B cell (primary cell): Measurements from ENCODE around the gene INKA1. TPM values are rescaled to one million over a fixed set of nuclear protein-coding genes. Genes with fewer than 3 reads are reported as not detected.
"Not testable (repeated sequence)": the region's sequence is repeated elsewhere in the genome, so short reads cannot be mapped to it uniquely, and the experiment has no call there.

Source experiments
- ATAC-seq: fragments of 200-7000 bp; cut with Tn5 transposase; one replicate; pipeline ENCODE4 v1.10.0; 2021; ENCODE audit warnings: low read depth, mild to moderate bottlenecking, moderate number of reproducible peaks, moderate library complexity
- CTCF ChIA-PET: fragments of 350-600 bp; sonication (Branson Sonifier 250); formaldehyde crosslinking; loops from one replicate; lab custom pipeline; 2021; ENCODE audit warnings: antibody characterized with exemption, inconsistent platforms; lab: Charles Lee
- POLR2A ChIA-PET: fragments of 350-600 bp; sonication (Branson Sonifier 250); formaldehyde crosslinking; loops from one replicate; lab custom pipeline; 2021; ENCODE audit warnings: antibody characterized with exemption; lab: Charles Lee
- DNase-seq: peaks from one replicate; pipeline ENCODE4 v3.0.0; 2013
- H2AFZ ChIP-seq: 2 replicates; pipeline ENCODE4 v1.6.1; 2012; ENCODE audit warnings: mild to moderate bottlenecking, low read depth, low read length; ENCODE audit not compliant: insufficient read depth, poor library complexity, severe bottlenecking
- H3K27ac ChIP-seq, 2 donors: 1 replicate in 1 of 2; 2 replicates in 1 of 2; pipeline ENCODE4 v1.5.1; 2012 to 2013; ENCODE audit warnings: low read length in 2 of 2, mild to moderate bottlenecking in 2 of 2, moderate library complexity in 1 of 2
- H3K27me3 ChIP-seq, 4 experiments: fragments of 200-600 bp in 1 of 4; sonication (generic) in 1 of 4; replicated peaks in 1 of 4; 1 replicate in 2 of 4; 2 replicates in 2 of 4; pipeline versions ENCODE4 v1.6.1 to v1.7.0; 2013 to 2016; ENCODE audit warnings: low read length in 3 of 4, mild to moderate bottlenecking in 2 of 4, mixed read lengths in 1 of 4, moderate library complexity in 1 of 4; ENCODE audit not compliant: insufficient read depth in 4 of 4, control insufficient read depth in 3 of 4; ENCODE audit errors: control extremely low read depth in 1 of 4
- H3K36me3 ChIP-seq, 2 experiments: replicated peaks in 1 of 2; 1 replicate in 1 of 2; 2 replicates in 1 of 2; pipeline versions ENCODE4 v1.6.1 to v1.7.1; 2013; ENCODE audit warnings: low read length in 1 of 2; ENCODE audit not compliant: insufficient read depth in 2 of 2, control insufficient read depth in 1 of 2; ENCODE audit errors: control extremely low read depth in 1 of 2, extremely low read depth in 1 of 2
- H3K4me1 ChIP-seq, 2 donors: fragments of 200-600 bp in 1 of 2; sonication (generic) in 1 of 2; 1 replicate in 1 of 2; 2 replicates in 1 of 2; pipeline versions ENCODE4 v1.5.1 to v1.6.1; 2013 to 2017; ENCODE audit warnings: low read length in 2 of 2; ENCODE audit not compliant: control insufficient read depth in 2 of 2, insufficient read depth in 2 of 2
- H3K4me2 ChIP-seq: replicated peaks from 2 replicates; pipeline ENCODE3; 2012; ENCODE audit warnings: mild to moderate bottlenecking, low read depth, low read length; ENCODE audit not compliant: poor library complexity, severe bottlenecking
- H3K4me3 ChIP-seq, 5 experiments: fragments of 200-600 bp in 1 of 5; sonication (generic) in 1 of 5; 1 replicate in 3 of 5; 2 replicates in 2 of 5; pipeline versions ENCODE4 v1.5.1 to v1.7.0; 2011 to 2016; ENCODE audit warnings: low read length in 4 of 5, mild to moderate bottlenecking in 4 of 5, low read depth in 2 of 5, control low read depth in 1 of 5, moderate library complexity in 1 of 5; ENCODE audit not compliant: insufficient read depth in 1 of 5; ENCODE audit errors: control extremely low read depth in 1 of 5, extremely low read depth in 1 of 5
- H3K79me2 ChIP-seq: fragments of 200-600 bp; sonication (generic); one replicate; pipeline ENCODE4 v1.6.0; 2016; ENCODE audit warnings: low read length; ENCODE audit not compliant: control insufficient read depth, insufficient read depth
- H3K9ac ChIP-seq: fragments of 200-600 bp; sonication (generic); 2 replicates; pipeline ENCODE4 v1.6.1; 2017; ENCODE audit warnings: mild to moderate bottlenecking, low read length, moderate library complexity
- H3K9me3 ChIP-seq, 3 donors: one replicate each; pipeline versions ENCODE4 v1.6.1 to v1.7.1; 2013; ENCODE audit warnings: low read length in 2 of 3; ENCODE audit not compliant: control insufficient read depth in 2 of 3, insufficient read depth in 1 of 3; ENCODE audit errors: control extremely low read depth in 1 of 3
- H4K20me1 ChIP-seq: 2 replicates; pipeline ENCODE4 v1.6.0; 2012; ENCODE audit warnings: mild to moderate bottlenecking, low read length; ENCODE audit not compliant: insufficient read depth, control insufficient read depth, poor library complexity, severe bottlenecking
- H3K27ac Mint-ChIP-seq: one replicate; pipeline ENCODE4 v1.8.0; 2021; ENCODE audit warnings: mixed read lengths
- H3K27me3 Mint-ChIP-seq: one replicate; pipeline ENCODE4 v1.8.0; 2021; ENCODE audit warnings: mixed read lengths
- H3K4me1 Mint-ChIP-seq: one replicate; pipeline ENCODE4 v1.8.0; 2021; ENCODE audit warnings: mixed read lengths
- H3K4me3 Mint-ChIP-seq: one replicate; pipeline ENCODE4 v1.8.0; 2021; ENCODE audit warnings: mixed read lengths
- H3K9me3 Mint-ChIP-seq: one replicate; pipeline ENCODE4 v1.8.0; 2022; ENCODE audit warnings: mixed read lengths; ENCODE audit not compliant: insufficient read depth
- EZH2 ChIP-seq: IDR thresholded peaks from 2 replicates; pipeline ENCODE4 v1.6.1; 2012; ENCODE audit warnings: borderline replicate concordance, low read depth, mild to moderate bottlenecking, moderate library complexity, low read length; ENCODE audit not compliant: insufficient read depth, poor library complexity, severe bottlenecking
- WGBS: methylation state at CpG from one replicate; pipeline ENCODE4 v1.1.5; 2013; ENCODE audit warnings: missing lambda C conversion rate; ENCODE audit not compliant: insufficient coverage; 5-methylcytosine and 5-hydroxymethylcytosine counted together
- intact Hi-C: fragments of 100-400 bp; cut with micrococcal nuclease; formaldehyde crosslinking; loops from one replicate; pipeline ENCODE4 v1.10.0; 2022
- polyA plus RNA-seq: library from polyadenylated mRNA; depleted of rRNA; stranded (reverse); fragments of >200 nt; gene quantifications from 2 replicates; pipeline ENCODE4 v1.2.3, GENCODE V29; 2012
- total RNA-seq, 2 donors: library from RNA; stranded (reverse); fragments of 120-200 nt in 1 of 2; gene quantifications; 1 replicate in 1 of 2; 2 replicates in 1 of 2; pipeline versions ENCODE4 v1.2.3 to v1.2.4, GENCODE V29; 2013 to 2022
- TF ChIP-seq, protein P1 (sequence below): fragments of 200-600 bp; IDR thresholded peaks from one replicate; pipeline ENCODE4 v1.8.0; 2022; ENCODE audit warnings: antibody characterized with exemption, mild to moderate bottlenecking

INKA1 gene
- total and polyA plus RNA-seq, 2 donors (not counting 1 experiment from before 2014, with no cell fraction given), result 24.0 to 28.2 TPM

DNA sequence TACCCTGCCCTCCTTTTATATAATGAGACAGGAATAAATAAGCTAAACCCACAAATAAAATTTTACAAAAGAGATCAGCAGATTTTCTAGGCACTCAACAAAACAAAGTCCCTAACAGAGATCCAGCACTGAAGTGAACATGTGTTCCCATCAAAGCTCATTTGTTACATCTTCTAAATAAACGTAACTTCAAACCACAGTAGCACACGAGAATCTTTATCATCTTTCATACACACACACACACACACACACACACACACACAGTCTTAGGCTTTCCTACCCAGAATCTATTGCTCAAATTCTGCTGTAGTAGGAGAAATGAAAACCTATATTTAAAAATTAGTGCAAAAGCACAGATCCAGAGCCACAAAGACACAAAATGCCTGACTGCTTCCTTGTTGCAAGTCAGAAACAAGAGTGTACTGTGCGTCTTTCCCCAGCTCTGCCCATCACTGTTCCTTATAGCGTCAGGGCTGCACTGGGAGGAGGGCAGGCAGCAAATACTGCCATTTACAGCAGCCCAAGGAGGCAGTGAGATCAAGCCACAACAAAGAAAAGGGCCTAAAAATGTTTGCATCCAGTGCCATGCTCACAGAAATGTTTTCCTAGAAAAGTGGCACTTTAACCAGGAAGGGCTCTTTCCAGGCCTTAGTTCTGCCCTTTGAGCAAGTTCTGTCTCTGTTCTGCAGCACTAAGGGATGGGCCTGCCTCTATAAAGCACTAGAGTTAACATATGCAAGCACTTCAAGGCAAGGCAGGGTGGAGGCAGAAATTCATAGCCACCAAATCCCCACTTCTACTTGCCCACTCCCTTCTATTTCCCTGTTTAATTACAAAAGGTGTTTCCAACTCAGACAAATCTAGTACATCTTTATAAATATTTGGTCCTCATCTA, 22.7 kb upstream of the INKA1 start:
- ChIA-PET CTCF (interaction anchor here (0.6 kb wide), 1 partner anchor 1997 kb away, joined by 3 read pairs; no protein-coding TSS in a partner anchor), POLR2A (no interaction called here)
- H3K36me3 ChIP-seq, result peaks cover 8 to 28% of the 10 kb centered on the region in 2 experiments
- H4K20me1 ChIP-seq, result peaks cover 54% of the 10 kb centered on the region
- DNase-seq (no peak), ATAC-seq (no peak)
- Mint-ChIP-seq H3K4me3 (no peak overlapping the region), H3K4me1 (peaks cover 30% of the 10 kb centered on the region), H3K27me3 (no peaks in the 10 kb centered on the region), H3K27ac (no peak overlapping the region), H3K9me3 (no peaks in the 10 kb centered on the region)
- no peaks in the 10 kb centered on the region for H3K27me3 ChIP-seq
- no peak overlapping the region for H3K9ac ChIP-seq
- H2AFZ ChIP-seq, result no peak overlapping the region
- peaks cover 99% of the 10 kb centered on the region for H3K79me2 ChIP-seq
- 100% methylated on average over 2 of the region's 4 CpGs for WGBS
- H3K4me3 ChIP-seq, result no peak overlapping the region
- H3K27ac ChIP-seq, result no peak overlapping the region
- H3K9me3 ChIP-seq, result no peaks in the 10 kb centered on the region
- no peak overlapping the region for H3K4me2 ChIP-seq
- TF ChIP-seq EZH2, result no peak
- TF ChIP-seq, protein P1, sequence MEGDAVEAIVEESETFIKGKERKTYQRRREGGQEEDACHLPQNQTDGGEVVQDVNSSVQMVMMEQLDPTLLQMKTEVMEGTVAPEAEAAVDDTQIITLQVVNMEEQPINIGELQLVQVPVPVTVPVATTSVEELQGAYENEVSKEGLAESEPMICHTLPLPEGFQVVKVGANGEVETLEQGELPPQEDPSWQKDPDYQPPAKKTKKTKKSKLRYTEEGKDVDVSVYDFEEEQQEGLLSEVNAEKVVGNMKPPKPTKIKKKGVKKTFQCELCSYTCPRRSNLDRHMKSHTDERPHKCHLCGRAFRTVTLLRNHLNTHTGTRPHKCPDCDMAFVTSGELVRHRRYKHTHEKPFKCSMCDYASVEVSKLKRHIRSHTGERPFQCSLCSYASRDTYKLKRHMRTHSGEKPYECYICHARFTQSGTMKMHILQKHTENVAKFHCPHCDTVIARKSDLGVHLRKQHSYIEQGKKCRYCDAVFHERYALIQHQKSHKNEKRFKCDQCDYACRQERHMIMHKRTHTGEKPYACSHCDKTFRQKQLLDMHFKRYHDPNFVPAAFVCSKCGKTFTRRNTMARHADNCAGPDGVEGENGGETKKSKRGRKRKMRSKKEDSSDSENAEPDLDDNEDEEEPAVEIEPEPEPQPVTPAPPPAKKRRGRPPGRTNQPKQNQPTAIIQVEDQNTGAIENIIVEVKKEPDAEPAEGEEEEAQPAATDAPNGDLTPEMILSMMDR, result no peak
- H3K4me1 ChIP-seq, result peaks cover 7 to 15% of the 10 kb centered on the region in 2 donors
- intact Hi-C loops, result loop anchor here (10.0 kb wide), 1 partner anchor 54 kb away; no protein-coding TSS in a partner anchor

DNA sequence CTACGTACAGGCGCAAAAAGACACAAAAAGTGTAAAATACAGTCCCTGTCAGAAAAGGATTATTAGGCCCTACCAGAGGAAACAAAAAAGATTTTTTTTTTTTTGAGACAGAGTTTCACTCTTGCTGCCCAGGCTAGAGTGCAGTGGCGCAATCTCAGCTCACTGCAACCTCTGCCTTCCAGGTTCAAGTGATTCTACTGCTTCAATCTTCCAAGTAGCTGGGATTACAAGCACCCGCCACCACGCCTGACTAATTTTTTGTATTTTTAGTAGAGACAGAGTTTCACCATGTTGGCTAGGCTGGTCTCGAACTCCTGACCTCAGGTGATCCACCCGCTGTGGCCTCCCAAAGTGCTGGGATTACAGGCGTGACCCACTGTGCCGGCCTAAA, 22.1 kb upstream of the INKA1 start:
- 100% methylated on average over 2 of the region's 9 CpGs for WGBS
- intact Hi-C loops, result loop anchor here (10.0 kb wide), 1 partner anchor 54 kb away; no protein-coding TSS in a partner anchor
- H3K79me2 ChIP-seq, result peaks cover 99% of the 10 kb centered on the region

More for the DNA sequence above, 22.1 kb upstream of the INKA1 start:
- H3K9me3 Mint-ChIP-seq, H3K27ac Mint-ChIP-seq, H3K4me3 Mint-ChIP-seq, H3K27me3 ChIP-seq, H2AFZ ChIP-seq, H3K9me3 ChIP-seq, H3K27me3 Mint-ChIP-seq, H3K4me3 ChIP-seq, H3K27ac ChIP-seq, DNase-seq, CTCF ChIA-PET, ATAC-seq, H3K4me2 ChIP-seq, H3K9ac ChIP-seq: not testable (repeated sequence)
- peaks cover 47% of the 10 kb centered on the region for H4K20me1 ChIP-seq
- peaks cover 8 to 25% of the 10 kb centered on the region in 2 experiments for H3K36me3 ChIP-seq
- peaks cover 34% of the 10 kb centered on the region for H3K4me1 Mint-ChIP-seq
- POLR2A ChIA-PET, result interaction anchor here (0.6 kb wide), 1 partner anchor 17 kb away, joined by 3 read pairs; no protein-coding TSS in a partner anchor
- H3K4me1 ChIP-seq, result peaks cover 11 to 21% of the 10 kb centered on the region in 2 donors
